OCI-LY1 (cell line): ENCODE measurements around the gene ZNF341.

ENCODE experiments used
- H2AFZ ChIP-seq: fragments of 200-600 bp; sonication (generic), shearing (Covaris generic); 2 replicates; pipeline ENCODE4 v1.6.0; 2014; ENCODE audit warnings: antibody characterized with exemption, mild to moderate bottlenecking, low read length
- H3F3A ChIP-seq: fragments of 200-600 bp; sonication (generic), shearing (Covaris generic); 2 replicates; pipeline ENCODE4 v1.6.0; 2014; ENCODE audit warnings: mild to moderate bottlenecking, antibody characterized with exemption, low read length, moderate library complexity; ENCODE audit not compliant: insufficient read depth
- H3K27ac ChIP-seq: fragments of 200-600 bp; sonication (generic); 2 replicates; pipeline ENCODE4 v1.5.1; 2014; ENCODE audit warnings: low read length, mixed run types, mild to moderate bottlenecking, low read depth; ENCODE audit not compliant: poor library complexity, severe bottlenecking
- H3K27me3 ChIP-seq: fragments of 200-600 bp; sonication (generic); 2 replicates; pipeline ENCODE4 v1.6.0; 2014; ENCODE audit warnings: antibody characterized with exemption, mild to moderate bottlenecking, low read length, moderate library complexity; ENCODE audit not compliant: insufficient read depth
- H3K36me3 ChIP-seq: fragments of 200-600 bp; sonication (generic); 2 replicates; pipeline ENCODE4 v1.6.1; 2014; ENCODE audit warnings: mild to moderate bottlenecking, antibody characterized with exemption, low read length, moderate library complexity, mixed read lengths; ENCODE audit not compliant: insufficient read depth
- H3K4me1 ChIP-seq: fragments of 200-600 bp; sonication (generic); 2 replicates; pipeline ENCODE4 v1.5.1; 2014; ENCODE audit warnings: mild to moderate bottlenecking, low read length, moderate library complexity; ENCODE audit not compliant: insufficient read depth, severe bottlenecking
- H3K4me2 ChIP-seq: fragments of 200-600 bp; sonication (generic), shearing (Covaris generic); 2 replicates; pipeline ENCODE4 v1.6.1; 2014; ENCODE audit warnings: low read length
- H3K4me3 ChIP-seq: fragments of 200-600 bp; sonication (generic); 2 replicates; pipeline ENCODE4 v1.5.1; 2014; ENCODE audit warnings: low read length, low read depth, mild to moderate bottlenecking, mixed read lengths; ENCODE audit not compliant: poor library complexity, severe bottlenecking
- H3K79me2 ChIP-seq: fragments of 200-600 bp; shearing (Covaris generic); 2 replicates; pipeline ENCODE4 v1.6.1; 2016; ENCODE audit warnings: mixed run types, low read length, mixed read lengths; ENCODE audit not compliant: insufficient read depth
- H3K9ac ChIP-seq: fragments of 200-600 bp; sonication (generic), shearing (Covaris generic); 2 replicates; pipeline ENCODE4 v1.6.1; 2014; ENCODE audit warnings: mild to moderate bottlenecking, low read length, mixed read lengths
- H3K9me2 ChIP-seq: fragments of 200-600 bp; sonication (generic), shearing (Covaris generic); 2 replicates; pipeline ENCODE4 v1.6.1; 2014; ENCODE audit warnings: low read depth, mild to moderate bottlenecking, low read length, mixed read lengths
- H3K9me3 ChIP-seq: fragments of 200-600 bp; shearing (Covaris generic); 2 replicates; pipeline ENCODE4 v1.6.1; 2014; ENCODE audit warnings: low read length, mixed read lengths
- H4K20me1 ChIP-seq: fragments of 200-600 bp; sonication (generic), shearing (Covaris generic); 2 replicates; pipeline ENCODE4 v1.6.0; 2016; ENCODE audit warnings: mild to moderate bottlenecking, low read length; ENCODE audit not compliant: insufficient read depth
- EZH2 ChIP-seq: fragments of 200-600 bp; sonication (generic), shearing (Covaris generic); IDR thresholded peaks from 2 replicates; pipeline ENCODE4 v1.8.0; 2017; ENCODE audit warnings: borderline replicate concordance, mixed run types, mild to moderate bottlenecking, antibody characterized with exemption, low read length, moderate library complexity, mixed read lengths
- TF ChIP-seq, protein P1 (sequence below): fragments of 200-600 bp; sonication (generic), shearing (Covaris generic); IDR thresholded peaks from 2 replicates; pipeline ENCODE4 v1.5.1; 2017; ENCODE audit warnings: mild to moderate bottlenecking, antibody characterized with exemption, low read length, moderate library complexity, mixed read lengths

Gene ZNF341

GRCh38 chr20:33739493-33739892 lies 7.7 kb downstream of the ZNF341 start:
- H3F3A ChIP-seq: no peaks in the 10 kb centered on the region
- peaks cover 12% of the 10 kb centered on the region for H3K9me3 ChIP-seq
- H3K27ac ChIP-seq: no peak overlapping the region
- H3K36me3 ChIP-seq: no peaks in the 10 kb centered on the region
- TF ChIP-seq, protein P1, sequence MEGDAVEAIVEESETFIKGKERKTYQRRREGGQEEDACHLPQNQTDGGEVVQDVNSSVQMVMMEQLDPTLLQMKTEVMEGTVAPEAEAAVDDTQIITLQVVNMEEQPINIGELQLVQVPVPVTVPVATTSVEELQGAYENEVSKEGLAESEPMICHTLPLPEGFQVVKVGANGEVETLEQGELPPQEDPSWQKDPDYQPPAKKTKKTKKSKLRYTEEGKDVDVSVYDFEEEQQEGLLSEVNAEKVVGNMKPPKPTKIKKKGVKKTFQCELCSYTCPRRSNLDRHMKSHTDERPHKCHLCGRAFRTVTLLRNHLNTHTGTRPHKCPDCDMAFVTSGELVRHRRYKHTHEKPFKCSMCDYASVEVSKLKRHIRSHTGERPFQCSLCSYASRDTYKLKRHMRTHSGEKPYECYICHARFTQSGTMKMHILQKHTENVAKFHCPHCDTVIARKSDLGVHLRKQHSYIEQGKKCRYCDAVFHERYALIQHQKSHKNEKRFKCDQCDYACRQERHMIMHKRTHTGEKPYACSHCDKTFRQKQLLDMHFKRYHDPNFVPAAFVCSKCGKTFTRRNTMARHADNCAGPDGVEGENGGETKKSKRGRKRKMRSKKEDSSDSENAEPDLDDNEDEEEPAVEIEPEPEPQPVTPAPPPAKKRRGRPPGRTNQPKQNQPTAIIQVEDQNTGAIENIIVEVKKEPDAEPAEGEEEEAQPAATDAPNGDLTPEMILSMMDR: no peak
- no peak for TF ChIP-seq EZH2
- no peak overlapping the region for H3K4me2 ChIP-seq
- H3K27me3 ChIP-seq: no peaks in the 10 kb centered on the region
- no peak overlapping the region for H3K4me3 ChIP-seq
- H3K9me2 ChIP-seq: no peaks in the 10 kb centered on the region
- H3K4me1 ChIP-seq: no peaks in the 10 kb centered on the region
- H2AFZ ChIP-seq: no peak overlapping the region
- H3K9ac ChIP-seq: no peak overlapping the region
- no peaks in the 10 kb centered on the region for H3K79me2 ChIP-seq
- no peaks in the 10 kb centered on the region for H4K20me1 ChIP-seq

GRCh38 chr20:33740189-33740588 lies 8.4 kb downstream of the ZNF341 start:
- Histone ChIP-seq H3K36me3 (no peaks in the 10 kb centered on the region), H2AFZ (no peak overlapping the region), H3K9me2 (no peaks in the 10 kb centered on the region), H3K27me3 (no peaks in the 10 kb centered on the region), H3F3A (no peaks in the 10 kb centered on the region), H3K4me1 (no peaks in the 10 kb centered on the region), H3K27ac (no peak overlapping the region), H3K79me2 (no peaks in the 10 kb centered on the region), H3K9ac (no peak overlapping the region), H3K9me3 (peaks cover 12% of the 10 kb centered on the region), H3K4me2 (no peak overlapping the region), H4K20me1 (no peaks in the 10 kb centered on the region), H3K4me3 (no peak overlapping the region)
- TF ChIP-seq, protein P1: no peak
- TF ChIP-seq EZH2: no peak

DNA sequence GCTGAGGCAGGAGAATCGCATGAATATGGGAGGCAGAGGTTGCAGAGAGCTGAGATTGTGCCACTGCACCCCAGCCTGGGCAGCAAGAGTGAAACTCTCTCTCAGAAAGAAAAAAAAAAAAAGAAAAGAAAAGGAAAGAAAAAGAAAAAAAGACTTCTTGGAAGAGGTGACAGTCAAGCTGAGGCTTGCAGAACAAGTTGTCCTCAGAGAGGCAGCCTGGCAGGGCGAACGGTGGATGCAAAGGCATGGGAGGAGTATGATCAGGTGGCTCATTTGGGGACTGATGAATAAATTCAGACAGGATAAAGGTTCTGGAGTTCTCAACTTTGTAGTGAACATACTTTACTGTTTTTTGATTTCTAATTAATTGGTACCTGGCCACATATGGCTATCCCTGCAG lies 12.4 kb downstream of the ZNF341 start:
- TF ChIP-seq, protein P1: no peak
- TF ChIP-seq EZH2: no peak

More for the DNA sequence above, 12.4 kb downstream of the ZNF341 start:
- H3K36me3 ChIP-seq: no peaks in the 10 kb centered on the region
- no peak overlapping the region for H2AFZ ChIP-seq
- no peak overlapping the region for H3K4me3 ChIP-seq
- no peak overlapping the region for H3K27ac ChIP-seq
- H4K20me1 ChIP-seq: no peaks in the 10 kb centered on the region
- H3F3A ChIP-seq: no peaks in the 10 kb centered on the region
- H3K9me2 ChIP-seq: no peaks in the 10 kb centered on the region
- no peaks in the 10 kb centered on the region for H3K79me2 ChIP-seq
- H3K4me1 ChIP-seq: no peaks in the 10 kb centered on the region
- H3K4me2 ChIP-seq: no peak overlapping the region
- no peaks in the 10 kb centered on the region for H3K27me3 ChIP-seq
- no peak overlapping the region for H3K9ac ChIP-seq
- no peaks in the 10 kb centered on the region for H3K9me3 ChIP-seq
